ENCODE measurements around the gene RNF157. TPM values are rescaled to one million over a fixed set of nuclear protein-coding genes. Genes with fewer than 3 reads are reported as not detected.
A peak's percentile ranks its signal among the peaks of the same experiment; 100 is the strongest.
"Not testable (repeated sequence)": the region's sequence is repeated elsewhere in the genome, so short reads cannot be mapped to it uniquely, and the experiment has no call there.

Gene RNF157
- total RNA-seq, 1 donor from 2014 or later, result 0.99 TPM

- Mint-ChIP-seq H3K27me3 (ENCODE audit: unreplicated experiment) (peaks cover 29% of the 10 kb centered on the region), H3K9me3 (ENCODE audit: unreplicated experiment) (no peaks in the 10 kb centered on the region), H3K27ac (ENCODE audit: unreplicated experiment) (no peak overlapping the region), H3K4me1 (ENCODE audit: unreplicated experiment) (no peaks in the 10 kb centered on the region), H3K36me3 (ENCODE audit: unreplicated experiment) (no peaks in the 10 kb centered on the region), H3K4me3 (ENCODE audit: unreplicated experiment) (no peak overlapping the region)
- no peak for DNase-seq (ENCODE audit: extremely low spot score, unreplicated experiment)
- TF ChIP-seq CTCF (IDR thresholded peaks at IDR 0.05), result no peak
These were observed 6.0 kb downstream of the RNF157 start for GRCh38 chr17:76234354-76234679.

- H3K27ac Mint-ChIP-seq (ENCODE audit: unreplicated experiment), result no peak overlapping the region
- TF ChIP-seq CTCF (IDR thresholded peaks at IDR 0.05), result no peak
- H3K9me3 Mint-ChIP-seq (ENCODE audit: unreplicated experiment), result no peaks in the 10 kb centered on the region
- no peak overlapping the region for H3K4me3 Mint-ChIP-seq (ENCODE audit: unreplicated experiment)
- H3K27me3 Mint-ChIP-seq (ENCODE audit: unreplicated experiment), result peaks cover 31% of the 10 kb centered on the region
- H3K36me3 Mint-ChIP-seq (ENCODE audit: unreplicated experiment), result no peaks in the 10 kb centered on the region
- DNase-seq (ENCODE audit: extremely low spot score, unreplicated experiment), result no peak
- no peaks in the 10 kb centered on the region for H3K4me1 Mint-ChIP-seq (ENCODE audit: unreplicated experiment)
These were observed 6.5 kb downstream of the RNF157 start for GRCh38 chr17:76233588-76234353.

GRCh38 chr17:76232342-76232741 lies 8.0 kb downstream of the RNF157 start:
- no peak overlapping the region for H3K27ac Mint-ChIP-seq (ENCODE audit: unreplicated experiment)
- no peaks in the 10 kb centered on the region for H3K9me3 Mint-ChIP-seq (ENCODE audit: unreplicated experiment)

GRCh38 chr17:76226749-76227148 lies 13.5 kb downstream of the RNF157 start:
- H3K36me3 Mint-ChIP-seq (ENCODE audit: unreplicated experiment); H3K9me3 Mint-ChIP-seq (ENCODE audit: unreplicated experiment); H3K4me1 Mint-ChIP-seq (ENCODE audit: unreplicated experiment); H3K4me3 Mint-ChIP-seq (ENCODE audit: unreplicated experiment); H3K27ac Mint-ChIP-seq (ENCODE audit: unreplicated experiment): not testable (repeated sequence)
- peak; percentile 63 for DNase-seq (ENCODE audit: extremely low spot score, unreplicated experiment)
- peaks cover 31% of the 10 kb centered on the region for H3K27me3 Mint-ChIP-seq (ENCODE audit: unreplicated experiment)

More at GRCh38 chr17:76232342-76232741, 8.0 kb downstream of the RNF157 start:
- H3K27me3 Mint-ChIP-seq (ENCODE audit: unreplicated experiment), result peaks cover 32% of the 10 kb centered on the region
- TF ChIP-seq CTCF (IDR thresholded peaks at IDR 0.05), result no peak
- DNase-seq (ENCODE audit: extremely low spot score, unreplicated experiment), result no peak
- H3K4me3 Mint-ChIP-seq (ENCODE audit: unreplicated experiment), result no peak overlapping the region
- no peaks in the 10 kb centered on the region for H3K4me1 Mint-ChIP-seq (ENCODE audit: unreplicated experiment)
- H3K36me3 Mint-ChIP-seq (ENCODE audit: unreplicated experiment), result no peaks in the 10 kb centered on the region

- not testable (repeated sequence) for H3K4me1 Mint-ChIP-seq (ENCODE audit: unreplicated experiment); H3K9me3 Mint-ChIP-seq (ENCODE audit: unreplicated experiment); H3K36me3 Mint-ChIP-seq (ENCODE audit: unreplicated experiment); H3K4me3 Mint-ChIP-seq (ENCODE audit: unreplicated experiment); H3K27ac Mint-ChIP-seq (ENCODE audit: unreplicated experiment)
- peak; percentile 23 for DNase-seq (ENCODE audit: extremely low spot score, unreplicated experiment)
- peaks cover 31% of the 10 kb centered on the region for H3K27me3 Mint-ChIP-seq (ENCODE audit: unreplicated experiment)
These were observed 14.8 kb downstream of the RNF157 start for GRCh38 chr17:76225373-76226086.

GRCh38 chr17:76223802-76224201 lies 16.5 kb downstream of the RNF157 start:
- no peak for DNase-seq (ENCODE audit: extremely low spot score, unreplicated experiment)
- Mint-ChIP-seq H3K36me3 (ENCODE audit: unreplicated experiment) (no peaks in the 10 kb centered on the region), H3K9me3 (ENCODE audit: unreplicated experiment) (no peaks in the 10 kb centered on the region), H3K27me3 (ENCODE audit: unreplicated experiment) (peaks cover 15% of the 10 kb centered on the region), H3K4me3 (ENCODE audit: unreplicated experiment) (no peak overlapping the region), H3K27ac (ENCODE audit: unreplicated experiment) (no peak overlapping the region), H3K4me1 (ENCODE audit: unreplicated experiment) (no peaks in the 10 kb centered on the region)
- TF ChIP-seq CTCF (IDR thresholded peaks at IDR 0.05), result no peak

Measured in osteocyte (in vitro differentiated cells).